SW480 (cell line): ENCODE measurements around the gene MUC16.
"Not testable (repeated sequence)": the region's sequence is repeated elsewhere in the genome, so short reads cannot be mapped to it uniquely, and the experiment has no call there.

Source experiments
- DNase-seq: peaks from one replicate; pipeline ENCODE4 v3.0.0-alpha.2; 2016; ENCODE audit warnings: low spot score

MUC16 gene

GRCh38 chr19:9009935-9010651 lies at the start of gene MUC16:
TSS of gene MUC16 (minus strand) at chr19:9010409.
- DNase-seq: no peak

GRCh38 chr19:9058905-9059667 lies 48.9 kb upstream of the MUC16 start:
- DNase-seq: no peak

GRCh38 chr19:9057505-9058258 lies 47.5 kb upstream of the MUC16 start:
- DNase-seq: no peak

GRCh38 chr19:9056131-9056530 lies 45.9 kb upstream of the MUC16 start:
- DNase-seq: not testable (repeated sequence)

GRCh38 chr19:9054765-9055164 lies 44.6 kb upstream of the MUC16 start:
- no peak for DNase-seq

- DNase-seq: no peak
Observed at GRCh38 chr19:9054207-9054606, 44.0 kb upstream of the MUC16 start.

GRCh38 chr19:9053674-9054073 lies 43.5 kb upstream of the MUC16 start:
- DNase-seq: not testable (repeated sequence)

GRCh38 chr19:9052894-9053293 lies 42.7 kb upstream of the MUC16 start:
- DNase-seq: no peak

- DNase-seq: no peak
Observed at GRCh38 chr19:9046694-9047093, 36.5 kb upstream of the MUC16 start.

GRCh38 chr19:9044449-9044848 lies 34.2 kb upstream of the MUC16 start:
- no peak for DNase-seq

GRCh38 chr19:9043524-9043923 lies 33.3 kb upstream of the MUC16 start:
- DNase-seq: no peak

GRCh38 chr19:9041023-9041422 lies 30.8 kb upstream of the MUC16 start:
- no peak for DNase-seq

GRCh38 chr19:9040131-9040530 lies 29.9 kb upstream of the MUC16 start:
- no peak for DNase-seq

GRCh38 chr19:9039728-9040127 lies 29.5 kb upstream of the MUC16 start:
- no peak for DNase-seq

- DNase-seq: no peak
Observed at GRCh38 chr19:9037400-9038062, 27.3 kb upstream of the MUC16 start.

- no peak for DNase-seq
Observed at GRCh38 chr19:9032136-9032631, 22.0 kb upstream of the MUC16 start.

GRCh38 chr19:9018163-9018875 lies 8.1 kb upstream of the MUC16 start:
- peak; percentile 52 for DNase-seq

- no peak for DNase-seq
Observed at GRCh38 chr19:9014803-9015202, 4.6 kb upstream of the MUC16 start.

GRCh38 chr19:9013988-9014387 lies 3.8 kb upstream of the MUC16 start:
- no peak for DNase-seq

- DNase-seq: no peak
Observed at GRCh38 chr19:9011875-9012274, 1.7 kb upstream of the MUC16 start.

- DNase-seq: no peak
Observed at GRCh38 chr19:9010693-9011092, 484 bp upstream of the MUC16 start.
